Right lobe of liver (tissue), 4 donors: Measurements from ENCODE around the gene CTU2.

Experiments used
- CTCF ChIP-seq, 4 donors: fragments of 200-600 bp in 3 of 4; fragments of 450-650 bp in 1 of 4; IDR thresholded peaks; one replicate each; pipeline versions ENCODE4 v1.5.1 to v1.8.0; 2016 to 2022; ENCODE audit warnings: antibody characterized with exemption in 4 of 4, mild to moderate bottlenecking in 2 of 4
- POLR2A ChIP-seq: fragments of 450-650 bp; IDR thresholded peaks from one replicate; pipeline ENCODE4 v1.6.1; 2017; ENCODE audit warnings: antibody characterized with exemption, mild to moderate bottlenecking
- donor health status: DM: no; HTN: no; CAD: no.
- donor health status: DM: no; HTN: no; CAD: no.
- donor health status: DM: no; HTN: yes; CAD: no.

GRCh38 chr16:88676502-88677242 is 29.6 kb upstream of the CTU2 start:
- no peak for TF ChIP-seq CTCF (IDR thresholded peaks at IDR 0.05)
- no peak for TF ChIP-seq POLR2A
